ENCODE data around the gene DPM2.

DNA sequence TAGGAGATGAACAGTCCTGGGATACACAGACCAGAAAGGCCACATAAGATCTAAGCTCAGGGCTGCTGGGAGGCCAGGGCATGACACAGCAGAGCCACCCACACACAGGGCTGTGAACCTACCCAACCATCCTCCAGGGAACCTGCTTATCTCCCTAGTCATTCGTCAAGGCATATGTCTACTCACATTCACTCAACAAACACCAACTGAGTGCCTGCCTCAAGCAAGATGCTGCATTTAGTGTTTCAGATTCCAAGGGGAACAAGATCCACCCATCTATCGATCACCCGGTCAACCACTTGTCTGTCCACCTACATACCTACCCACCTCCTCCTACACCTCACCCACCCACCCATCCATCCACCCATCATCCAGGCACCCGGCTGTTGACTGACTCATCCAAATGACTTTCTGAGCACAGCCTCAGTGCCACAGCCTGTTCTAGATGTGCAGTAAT lies 1.9 kb downstream of the DPM2 start:
- TF ChIP-seq GABPA (IDR thresholded peaks at IDR 0.05; ENCODE audit: low read depth), result no peak
- TF ChIP-seq, protein P1, sequence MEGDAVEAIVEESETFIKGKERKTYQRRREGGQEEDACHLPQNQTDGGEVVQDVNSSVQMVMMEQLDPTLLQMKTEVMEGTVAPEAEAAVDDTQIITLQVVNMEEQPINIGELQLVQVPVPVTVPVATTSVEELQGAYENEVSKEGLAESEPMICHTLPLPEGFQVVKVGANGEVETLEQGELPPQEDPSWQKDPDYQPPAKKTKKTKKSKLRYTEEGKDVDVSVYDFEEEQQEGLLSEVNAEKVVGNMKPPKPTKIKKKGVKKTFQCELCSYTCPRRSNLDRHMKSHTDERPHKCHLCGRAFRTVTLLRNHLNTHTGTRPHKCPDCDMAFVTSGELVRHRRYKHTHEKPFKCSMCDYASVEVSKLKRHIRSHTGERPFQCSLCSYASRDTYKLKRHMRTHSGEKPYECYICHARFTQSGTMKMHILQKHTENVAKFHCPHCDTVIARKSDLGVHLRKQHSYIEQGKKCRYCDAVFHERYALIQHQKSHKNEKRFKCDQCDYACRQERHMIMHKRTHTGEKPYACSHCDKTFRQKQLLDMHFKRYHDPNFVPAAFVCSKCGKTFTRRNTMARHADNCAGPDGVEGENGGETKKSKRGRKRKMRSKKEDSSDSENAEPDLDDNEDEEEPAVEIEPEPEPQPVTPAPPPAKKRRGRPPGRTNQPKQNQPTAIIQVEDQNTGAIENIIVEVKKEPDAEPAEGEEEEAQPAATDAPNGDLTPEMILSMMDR (IDR thresholded peaks at IDR 0.05; ENCODE audit: insufficient read depth, low read length), result no peak
